ENCODE measurements around the gene GID8. TPM values are rescaled to one million over a fixed set of nuclear protein-coding genes. Genes with fewer than 3 reads are reported as not detected.

Gene GID8
- total and polyA plus RNA-seq, 2 donors (not counting 3 experiments of a cell fraction or from before 2014, with no cell fraction given) = 25.3 to 34.6 TPM

DNA sequence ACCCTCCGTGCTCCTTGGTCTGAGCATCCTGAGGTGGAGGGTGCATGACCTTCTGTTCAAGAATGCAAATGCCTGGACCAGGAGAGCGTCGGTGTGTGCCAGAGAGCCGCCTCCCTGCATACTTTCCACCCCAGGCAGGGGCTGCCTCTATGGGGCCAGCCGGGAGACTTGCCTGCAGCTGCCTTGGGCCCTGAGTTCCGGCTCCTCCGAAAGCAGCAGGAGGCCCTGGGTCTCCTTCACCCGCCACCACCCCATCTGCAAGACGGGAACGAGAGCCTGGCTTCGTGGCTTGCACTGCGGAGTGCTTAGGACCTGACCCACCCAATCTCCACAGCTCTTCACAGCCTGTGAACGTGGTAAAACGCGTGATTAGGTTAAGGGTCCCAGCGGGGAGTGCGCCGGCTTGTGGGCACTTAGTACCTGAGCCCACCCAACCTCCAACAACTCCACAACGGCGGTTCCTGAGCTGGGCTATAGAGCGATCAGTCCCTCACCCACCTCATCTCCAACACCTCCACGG lies 52.4 kb downstream of the GID8 start:
- BruUV-seq (replicated peaks) = no TSS peak
- Histone ChIP-seq H3K9me3 (replicated peaks; ENCODE audit: control insufficient read depth, insufficient read depth, low read length) (no peaks in the 10 kb centered on the region), H3K9ac (replicated peaks; ENCODE audit: extremely low read depth, insufficient read depth, low read length) (no peak overlapping the region), H3K27me3 (ENCODE audit: control insufficient read depth in 2 of 2, insufficient read depth in 2 of 2, low read length in 2 of 2) (no peaks in the 10 kb centered on the region), H3K79me2 (ENCODE audit: control insufficient read depth, insufficient read depth, low read length) (no peaks in the 10 kb centered on the region), H3K27ac (ENCODE audit: insufficient read depth, low read depth, low read length) (no peak overlapping the region), H3K9me1 (replicated peaks; ENCODE audit: control insufficient read depth, extremely low read depth, insufficient read depth, low read length) (no peaks in the 10 kb centered on the region), H3K36me3 (ENCODE audit: control insufficient read depth in 2 of 2, extremely low read depth in 1 of 2, insufficient read depth in 2 of 2, low read length in 2 of 2) (no peaks in the 10 kb centered on the region), H3K4me3 (replicated peaks in 1 of 3; ENCODE audit: insufficient read depth in 1 of 3, low read depth in 1 of 3, low read length in 3 of 3) (no peak overlapping the region), H3K4me1 (ENCODE audit: control insufficient read depth, extremely low read depth, insufficient read depth, low read length) (no peaks in the 10 kb centered on the region), H4K20me1 (replicated peaks; ENCODE audit: control insufficient read depth, extremely low read depth, insufficient read depth, low read length) (no peaks in the 10 kb centered on the region), H3K4me2 (ENCODE audit: insufficient read depth, low read length) (no peak overlapping the region), H2AFZ (ENCODE audit: low read depth, low read length) (no peak overlapping the region)
- DNase-seq (ENCODE audit: low read depth, low spot score) (no peak), FAIRE-seq (no peak)
- POLR2A ChIA-PET = no interaction called here
- dilution Hi-C loops (cut with MboI; ENCODE audit: extremely low pct_ligation_motif_present, low sequenced_read_pairs) = no loop called here
- TF ChIP-seq POLR2AphosphoS5 (IDR thresholded peaks at IDR 0.05; ENCODE audit: insufficient read depth, low read depth, low read length) (no peak), MYC (IDR thresholded peaks at IDR 0.05; ENCODE audit: low read depth, low read length) (no peak), EZH2 (IDR thresholded peaks at IDR 0.05; ENCODE audit: borderline replicate concordance, low read depth, low read length, severe bottlenecking) (no peak), FOS (IDR thresholded peaks at IDR 0.05; ENCODE audit: borderline replicate concordance, insufficient read depth, low read length) (no peak), POLR2A (IDR thresholded peaks at IDR 0.05; ENCODE audit: low read depth, low read length) (no peak), JUN (IDR thresholded peaks at IDR 0.05; ENCODE audit: borderline replicate concordance, insufficient read depth, insufficient read length, low read depth) (no peak), GATA2 (IDR thresholded peaks at IDR 0.05; ENCODE audit: insufficient read depth, insufficient read length, low read depth, low read length) (no peak), MAX (IDR thresholded peaks at IDR 0.05; ENCODE audit: insufficient read depth, insufficient read length) (no peak), CTCF (IDR thresholded peaks at IDR 0.05; ENCODE audit: extremely low read depth in 1 of 2, insufficient read depth in 1 of 2, low read depth in 1 of 2, low read length in 2 of 2) (no peak)
- intact Hi-C loops (cut with micrococcal nuclease) = no loop called here
- CTCF ChIA-PET = interaction anchor here (0.8 to 1.5 kb wide), 3 partner anchors 15 to 19 kb away, joined by 4 to 8 read pairs (median 6); no protein-coding TSS in a partner anchor
